Thyroid gland (tissue), 4 donors: ENCODE data around the gene DSCAM. TPM values are rescaled to one million over a fixed set of nuclear protein-coding genes. Genes with fewer than 3 reads are reported as not detected.

Experiments used
- DNase-seq, 2 donors: peaks; one replicate each; pipeline ENCODE4 v3.0.0-alpha.2; 2019
- H3K27ac ChIP-seq, 3 donors: fragments of 200-600 bp; sonication (generic); 1 replicate in 2 of 3; 2 replicates in 1 of 3; pipeline ENCODE4 v1.5.1; 2016 to 2019; ENCODE audit warnings: mild to moderate bottlenecking in 1 of 3, moderate library complexity in 1 of 3
- H3K27me3 ChIP-seq: fragments of 200-600 bp; sonication (generic); one replicate; pipeline ENCODE4 v1.5.1; 2019
- H3K36me3 ChIP-seq, 2 donors: fragments of 200-600 bp; sonication (generic); one replicate each; pipeline ENCODE4 v1.5.1; 2016 to 2019
- H3K4me1 ChIP-seq, 2 donors: fragments of 200-600 bp; sonication (generic); one replicate each; pipeline ENCODE4 v1.5.1; 2017 to 2019
- H3K4me3 ChIP-seq, 3 donors: fragments of 200-600 bp; sonication (generic); replicated peaks in 1 of 3; 1 replicate in 2 of 3; 2 replicates in 1 of 3; pipeline ENCODE4 v1.5.1; 2016; ENCODE audit warnings: mild to moderate bottlenecking in 1 of 3
- H3K9me3 ChIP-seq: fragments of 200-600 bp; sonication (generic); one replicate; pipeline ENCODE4 v1.5.1; 2017
- POLR2A ChIP-seq, 2 donors: fragments of 450-650 bp; IDR thresholded peaks; one replicate each; pipeline ENCODE4 v1.6.1; 2017; ENCODE audit warnings: antibody characterized with exemption in 2 of 2, mild to moderate bottlenecking in 2 of 2, moderate library complexity in 1 of 2
- WGBS, 2 donors: methylation state at CpG; one replicate each; pipeline ENCODE4 v1.1.5; 2017; 5-methylcytosine and 5-hydroxymethylcytosine counted together
- intact Hi-C: fragments of 100-400 bp; cut with DNase I; formaldehyde crosslinking; loops from one replicate; pipeline ENCODE4 v1.15.1; 2023
- total RNA-seq, 4 donors: library from RNA; depleted of rRNA; stranded (reverse); fragments of >200 nt; gene quantifications; one replicate each; pipeline ENCODE4 v1.2.3, GENCODE V29; 2016
- TF ChIP-seq, protein P1 (sequence below), 6 experiments: fragments of 200-600 bp in 3 of 6; fragments of 450-650 bp in 3 of 6; sonication (generic) in 3 of 6; IDR thresholded peaks; one replicate each; pipeline ENCODE4 v1.5.1; 2016 to 2019; ENCODE audit warnings: antibody characterized with exemption in 6 of 6, mild to moderate bottlenecking in 2 of 6, inconsistent platforms in 1 of 6, moderate library complexity in 1 of 6

DSCAM gene
- total RNA-seq, 4 donors from 2014 or later: 0.20 TPM; not detected in 3

GRCh38 chr21:40813918-40814317 lies 33.0 kb downstream of the DSCAM start:
- intact Hi-C loops: no loop called here
- WGBS, 2 donors: 86 to 94% methylated on average over 4 of the region's 4 CpGs
- no peak overlapping the region for H3K27ac ChIP-seq
- no peak overlapping the region for H3K4me3 ChIP-seq
- no peaks in the 10 kb centered on the region for H3K4me1 ChIP-seq
- TF ChIP-seq, protein P1, sequence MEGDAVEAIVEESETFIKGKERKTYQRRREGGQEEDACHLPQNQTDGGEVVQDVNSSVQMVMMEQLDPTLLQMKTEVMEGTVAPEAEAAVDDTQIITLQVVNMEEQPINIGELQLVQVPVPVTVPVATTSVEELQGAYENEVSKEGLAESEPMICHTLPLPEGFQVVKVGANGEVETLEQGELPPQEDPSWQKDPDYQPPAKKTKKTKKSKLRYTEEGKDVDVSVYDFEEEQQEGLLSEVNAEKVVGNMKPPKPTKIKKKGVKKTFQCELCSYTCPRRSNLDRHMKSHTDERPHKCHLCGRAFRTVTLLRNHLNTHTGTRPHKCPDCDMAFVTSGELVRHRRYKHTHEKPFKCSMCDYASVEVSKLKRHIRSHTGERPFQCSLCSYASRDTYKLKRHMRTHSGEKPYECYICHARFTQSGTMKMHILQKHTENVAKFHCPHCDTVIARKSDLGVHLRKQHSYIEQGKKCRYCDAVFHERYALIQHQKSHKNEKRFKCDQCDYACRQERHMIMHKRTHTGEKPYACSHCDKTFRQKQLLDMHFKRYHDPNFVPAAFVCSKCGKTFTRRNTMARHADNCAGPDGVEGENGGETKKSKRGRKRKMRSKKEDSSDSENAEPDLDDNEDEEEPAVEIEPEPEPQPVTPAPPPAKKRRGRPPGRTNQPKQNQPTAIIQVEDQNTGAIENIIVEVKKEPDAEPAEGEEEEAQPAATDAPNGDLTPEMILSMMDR (IDR thresholded peaks at IDR 0.05): no peak
- TF ChIP-seq POLR2A (IDR thresholded peaks at IDR 0.05): no peak
- no peak for DNase-seq
- no peaks in the 10 kb centered on the region for H3K9me3 ChIP-seq
- no peaks in the 10 kb centered on the region for H3K27me3 ChIP-seq
- no peaks in the 10 kb centered on the region for H3K36me3 ChIP-seq

DNA sequence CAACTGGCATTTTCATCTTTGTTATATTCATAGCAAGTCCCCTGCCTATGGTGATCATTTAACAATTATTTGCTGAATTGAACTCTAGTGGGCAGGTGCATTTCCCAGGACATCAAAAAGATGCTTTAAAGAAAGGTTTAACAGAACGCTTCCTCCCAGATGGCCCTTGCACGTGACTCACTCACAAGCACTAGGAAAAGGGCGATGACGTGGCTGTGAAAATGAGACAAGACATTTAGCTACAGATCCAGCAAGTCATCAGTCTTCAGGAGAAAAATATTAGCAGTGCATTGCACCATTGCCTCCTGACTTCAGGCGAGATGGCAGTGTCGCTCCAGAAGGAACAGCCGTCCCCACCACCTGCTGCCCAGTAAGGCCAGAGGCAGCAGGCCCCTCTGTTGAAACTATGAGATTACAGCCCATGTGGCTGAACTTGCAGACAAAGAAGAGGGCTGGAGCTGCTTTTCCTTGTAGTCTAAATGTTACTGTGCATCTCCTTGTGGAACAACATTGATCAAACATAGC lies 37.2 kb downstream of the DSCAM start:
- Histone ChIP-seq H3K4me1 (no peaks in the 10 kb centered on the region), H3K27ac (no peak overlapping the region), H3K27me3 (no peaks in the 10 kb centered on the region), H3K4me3 (no peak overlapping the region), H3K36me3 (no peaks in the 10 kb centered on the region), H3K9me3 (no peaks in the 10 kb centered on the region)
- intact Hi-C loops: no loop called here
- WGBS, 2 donors: 88 to 91% methylated on average over 7 of the region's 7 CpGs
- DNase-seq: no peak
- TF ChIP-seq, protein P1 (IDR thresholded peaks at IDR 0.05): no peak
- TF ChIP-seq POLR2A (IDR thresholded peaks at IDR 0.05): no peak

- intact Hi-C loops: no loop called here
- Histone ChIP-seq H3K27ac (no peak overlapping the region), H3K9me3 (no peaks in the 10 kb centered on the region), H3K4me3 (no peak overlapping the region), H3K4me1 (no peaks in the 10 kb centered on the region), H3K27me3 (no peaks in the 10 kb centered on the region), H3K36me3 (no peaks in the 10 kb centered on the region)
- no peak for TF ChIP-seq POLR2A (IDR thresholded peaks at IDR 0.05)
- TF ChIP-seq, protein P1 (IDR thresholded peaks at IDR 0.05): no peak
- WGBS, 2 donors: 79 to 82% methylated on average over 3 of the region's 3 CpGs
- DNase-seq: no peak
These were observed 43.9 kb downstream of the DSCAM start for GRCh38 chr21:40803101-40803500.

GRCh38 chr21:40800126-40800525 lies 46.8 kb downstream of the DSCAM start:
- Histone ChIP-seq H3K27ac (no peak overlapping the region), H3K36me3 (no peaks in the 10 kb centered on the region), H3K27me3 (no peaks in the 10 kb centered on the region), H3K4me1 (no peaks in the 10 kb centered on the region), H3K4me3 (no peak overlapping the region), H3K9me3 (no peaks in the 10 kb centered on the region)
- DNase-seq: no peak
- no peak for TF ChIP-seq POLR2A (IDR thresholded peaks at IDR 0.05)
- TF ChIP-seq, protein P1 (IDR thresholded peaks at IDR 0.05): no peak
- intact Hi-C loops: no loop called here
- 85 to 88% methylated on average over 1 of the region's 1 CpG for WGBS, 2 donors

- Histone ChIP-seq H3K9me3 (no peaks in the 10 kb centered on the region), H3K27ac (no peak overlapping the region), H3K4me1 (no peaks in the 10 kb centered on the region), H3K27me3 (no peaks in the 10 kb centered on the region), H3K36me3 (no peaks in the 10 kb centered on the region), H3K4me3 (no peak overlapping the region)
- no peak for DNase-seq
- intact Hi-C loops: no loop called here
- 89 to 92% methylated on average over 2 of the region's 2 CpGs for WGBS, 2 donors
- no peak for TF ChIP-seq POLR2A (IDR thresholded peaks at IDR 0.05)
- TF ChIP-seq, protein P1 (IDR thresholded peaks at IDR 0.05): no peak
These were observed 49.1 kb downstream of the DSCAM start for GRCh38 chr21:40797891-40798290.
